IMR-90 (cell line): ENCODE results near the gene FLT3LG. TPM values are rescaled to one million over a fixed set of nuclear protein-coding genes. Genes with fewer than 3 reads are reported as not detected.

Experiments
- ATAC-seq: fragments of 200-7000 bp; cut with Tn5 transposase; 2 replicates; pipeline ENCODE4 v1.9.1; 2020; ENCODE audit warnings: low read depth, mild to moderate bottlenecking, moderate library complexity
- BruUV-seq: library from RNA; stranded (reverse); fragments of 400-500 nt; replicated peaks from 2 replicates; lab custom pipeline; 2021; lab: Mats Ljungman, UMichigan
- CTCF ChIA-PET: fragments of 300-600 bp; formaldehyde crosslinking; extraction: SDS; loops from one replicate; lab custom pipeline; 2021; ENCODE audit warnings: antibody characterized with exemption; lab: Yijun Ruan, JAX
- POLR2A ChIA-PET: fragments of 300-600 bp; sonication (Branson Sonifier 250); formaldehyde crosslinking; loops from one replicate; lab custom pipeline; 2022; ENCODE audit warnings: antibody characterized with exemption; ENCODE audit not compliant: unreplicated experiment; lab: Charles Lee
- DNase-seq: peaks from one replicate; pipeline ENCODE4 v3.0.0; 2013
- H2AFZ ChIP-seq: replicated peaks from 2 replicates; pipeline ENCODE3; 2013; ENCODE audit warnings: low read length, mild to moderate bottlenecking; ENCODE audit not compliant: poor library complexity
- H2AK5ac ChIP-seq: 2 replicates; pipeline ENCODE4 v1.6.1; 2013; ENCODE audit warnings: low read depth, low read length, inconsistent platforms
- H2AK9ac ChIP-seq: replicated peaks from 2 replicates; pipeline ENCODE3; 2013; ENCODE audit warnings: mild to moderate bottlenecking, low read depth, low read length, moderate library complexity; ENCODE audit not compliant: poor library complexity
- H2BK120ac ChIP-seq: 2 replicates; pipeline ENCODE4 v1.6.1; 2013; ENCODE audit warnings: low read depth, low read length, inconsistent platforms
- H2BK15ac ChIP-seq: 3 replicates; pipeline ENCODE4 v1.6.1; 2013; ENCODE audit warnings: low read depth, low read length, inconsistent platforms
- H2BK20ac ChIP-seq: 2 replicates; pipeline ENCODE4 v1.6.1; 2013; ENCODE audit warnings: low read depth, mild to moderate bottlenecking, inconsistent platforms, low read length, moderate library complexity
- H2BK5ac ChIP-seq: 2 replicates; pipeline ENCODE4 v1.6.1; 2013; ENCODE audit warnings: mild to moderate bottlenecking, low read depth, low read length, inconsistent platforms; ENCODE audit not compliant: poor library complexity, severe bottlenecking
- H3K14ac ChIP-seq: replicated peaks from 2 replicates; pipeline ENCODE4 v1.6.1; 2013; ENCODE audit warnings: low read depth, low read length, inconsistent platforms
- H3K18ac ChIP-seq: 2 replicates; pipeline ENCODE4 v1.6.1; 2013; ENCODE audit warnings: low read depth, low read length, control low read depth
- H3K23ac ChIP-seq: 2 replicates; pipeline ENCODE4 v1.6.1; 2013; ENCODE audit warnings: low read depth, low read length, inconsistent platforms
- H3K27ac ChIP-seq: 2 replicates; pipeline ENCODE4 v1.5.1; 2013; ENCODE audit warnings: mild to moderate bottlenecking, control low read depth, low read length; ENCODE audit not compliant: insufficient read depth
- H3K27me3 ChIP-seq: 2 replicates; pipeline ENCODE4 v1.6.1; 2013; ENCODE audit warnings: low read length; ENCODE audit not compliant: control insufficient read depth, insufficient read depth
- H3K36me3 ChIP-seq: 2 replicates; pipeline ENCODE4 v1.6.1; 2013; ENCODE audit warnings: low read length, mixed read lengths; ENCODE audit not compliant: control insufficient read depth, insufficient read depth
- H3K4ac ChIP-seq: 2 replicates; pipeline ENCODE4 v1.6.1; 2013; ENCODE audit warnings: low read depth, low read length, inconsistent platforms
- H3K4me1 ChIP-seq: 2 replicates; pipeline ENCODE4 v1.6.1; 2013; ENCODE audit warnings: low read length, mixed read lengths; ENCODE audit not compliant: control insufficient read depth, insufficient read depth
- H3K4me2 ChIP-seq: 2 replicates; pipeline ENCODE4 v1.6.1; 2013; ENCODE audit warnings: low read depth, mild to moderate bottlenecking, control low read depth, low read length, moderate library complexity
- H3K4me3 ChIP-seq: 2 replicates; pipeline ENCODE4 v1.5.1; 2013; ENCODE audit warnings: low read depth, mild to moderate bottlenecking, control low read depth, low read length, moderate library complexity; ENCODE audit not compliant: insufficient read depth
- H3K56ac ChIP-seq: 2 replicates; pipeline ENCODE4 v1.6.1; 2013; ENCODE audit warnings: low read length, inconsistent platforms; ENCODE audit not compliant: insufficient read depth; ENCODE audit errors: extremely low read depth
- H3K79me1 ChIP-seq, 2 experiments: 2 replicates each; pipeline ENCODE4 v1.6.1; 2013; ENCODE audit warnings: low read length in 2 of 2, inconsistent platforms in 1 of 2, low read depth in 1 of 2
- H3K9ac ChIP-seq: 2 replicates; pipeline ENCODE4 v1.6.1; 2013; ENCODE audit warnings: low read depth, low read length, control low read depth
- H3K9me1 ChIP-seq: 2 replicates; pipeline ENCODE4 v1.6.1; 2013; ENCODE audit warnings: low read length, inconsistent platforms; ENCODE audit not compliant: insufficient read depth
- H3K9me3 ChIP-seq: 2 replicates; pipeline ENCODE4 v1.6.1; 2013; ENCODE audit warnings: low read length; ENCODE audit not compliant: control insufficient read depth, insufficient read depth
- H4K20me1 ChIP-seq: 2 replicates; pipeline ENCODE4 v1.6.1; 2013; ENCODE audit warnings: low read length, inconsistent platforms; ENCODE audit not compliant: insufficient read depth
- H4K5ac ChIP-seq: 2 replicates; pipeline ENCODE4 v1.6.1; 2013; ENCODE audit warnings: mild to moderate bottlenecking, low read depth, low read length, control low read depth
- H4K8ac ChIP-seq, 2 experiments: 2 replicates each; pipeline ENCODE4 v1.6.1; 2013; ENCODE audit warnings: low read depth in 2 of 2, low read length in 2 of 2, control low read depth in 1 of 2, inconsistent platforms in 1 of 2
- H4K91ac ChIP-seq: 2 replicates; pipeline ENCODE4 v1.6.1; 2013; ENCODE audit warnings: low read depth, low read length, inconsistent platforms; ENCODE audit not compliant: insufficient read depth
- BHLHE40 ChIP-seq: fragments of 150-350 bp; IDR thresholded peaks from 2 replicates; pipeline ENCODE4 v1.6.1; 2016; ENCODE audit warnings: mild to moderate bottlenecking, low read depth, low read length
- CEBPB ChIP-seq: IDR thresholded peaks from 2 replicates; pipeline ENCODE4 v1.6.1; 2012; ENCODE audit warnings: low read depth, low read length, improper control_type of control experiment
- CHD1 ChIP-seq: IDR thresholded peaks from 2 replicates; pipeline ENCODE4 v1.6.1; 2012; ENCODE audit warnings: low read depth, low read length, improper control_type of control experiment
- FOS ChIP-seq: fragments of 150-350 bp; IDR thresholded peaks from 2 replicates; pipeline ENCODE4 v1.6.1; 2016; ENCODE audit warnings: low read depth, low read length
- MAFK ChIP-seq: IDR thresholded peaks from 2 replicates; pipeline ENCODE4 v1.6.1; 2012; ENCODE audit warnings: low read depth, low read length, improper control_type of control experiment
- MAZ ChIP-seq: IDR thresholded peaks from 2 replicates; pipeline ENCODE4 v1.6.1; 2012; ENCODE audit warnings: low read depth, mild to moderate bottlenecking, low read length, improper control_type of control experiment, moderate library complexity, borderline replicate concordance
- MXI1 ChIP-seq: IDR thresholded peaks from 2 replicates; pipeline ENCODE4 v1.6.1; 2012; ENCODE audit warnings: low read depth, mild to moderate bottlenecking, low read length, moderate library complexity, borderline replicate concordance
- NFE2L2 ChIP-seq: fragments of 150-350 bp; IDR thresholded peaks from 2 replicates; pipeline ENCODE4 v1.6.1; 2016; ENCODE audit warnings: low read depth, mild to moderate bottlenecking, low read length
- POLR2A ChIP-seq: IDR thresholded peaks from 2 replicates; pipeline ENCODE4 v1.6.1; 2012; ENCODE audit warnings: mild to moderate bottlenecking, low read depth, low read length
- RAD21 ChIP-seq: IDR thresholded peaks from 2 replicates; pipeline ENCODE4 v1.6.1; 2012; ENCODE audit warnings: low read length, improper control_type of control experiment
- RCOR1 ChIP-seq: IDR thresholded peaks from 2 replicates; pipeline ENCODE4 v1.6.1; 2012; ENCODE audit warnings: mild to moderate bottlenecking, low read length, improper control_type of control experiment; ENCODE audit not compliant: insufficient replicate concordance
- RFX5 ChIP-seq: IDR thresholded peaks from 2 replicates; pipeline ENCODE4 v1.8.0; 2012; ENCODE audit warnings: low read depth, mild to moderate bottlenecking, low read length, moderate library complexity
- SMC3 ChIP-seq: fragments of 150-350 bp; IDR thresholded peaks from 2 replicates; pipeline ENCODE4 v1.6.1; 2016; ENCODE audit warnings: low read depth, mild to moderate bottlenecking, antibody characterized with exemption, low read length, moderate library complexity
- WGBS, 2 experiments: methylation state at CpG; one replicate each; pipeline versions ENCODE4 v1.1.5 to v1.1.7; 2013; ENCODE audit warnings: missing lambda C conversion rate in 2 of 2; ENCODE audit not compliant: insufficient read length in 1 of 2; ENCODE audit errors: extremely low coverage in 2 of 2; 5-methylcytosine and 5-hydroxymethylcytosine counted together
- dilution Hi-C: fragments of 300-500 bp; cut with HindIII; formaldehyde crosslinking; loops from one replicate; pipeline ENCODE4 v1.14.3; 2018; ENCODE audit warnings: low sequenced_read_pairs; ENCODE audit not compliant: unreplicated experiment
- in situ Hi-C: fragments of 300-500 bp; cut with MboI; formaldehyde crosslinking; loops from 3 replicates; pipeline ENCODE4 v1.14.3; 2019; ENCODE audit warnings: low sequenced_read_pairs, inconsistent platforms, mixed read lengths
- intact Hi-C: fragments of 100-400 bp; cut with micrococcal nuclease; formaldehyde crosslinking; loops from 2 replicates; pipeline ENCODE4 v1.10.0; 2022
- polyA plus RNA-seq, 3 experiments: library from polyadenylated mRNA; depleted of rRNA; stranded (reverse); fragments of >200 nt; gene quantifications; 2 replicates each; pipeline ENCODE4 v1.2.3, GENCODE V29; 2012; ENCODE audit warnings: low replicate concordance in 1 of 3
- total RNA-seq: library from RNA; depleted of rRNA; stranded (reverse); fragments of >200 nt; gene quantifications from 2 replicates; pipeline ENCODE4 v1.2.3, GENCODE V29; 2012
- TF ChIP-seq, protein P1 (sequence below): conservative IDR thresholded peaks from 2 replicates; pipeline ENCODE4 v1.5.1; 2012; ENCODE audit warnings: mild to moderate bottlenecking, low read depth, low read length, improper control_type of control experiment
- TF ChIP-seq, protein P2 (sequence below): fragments of 150-350 bp; IDR thresholded peaks from 2 replicates; pipeline ENCODE4 v1.6.1; 2017; ENCODE audit warnings: mild to moderate bottlenecking, antibody characterized with exemption, low read length, low read depth
- TF ChIP-seq, protein P3 (sequence below): fragments of 150-350 bp; IDR thresholded peaks from 2 replicates; pipeline ENCODE4 v1.6.1; 2016; ENCODE audit warnings: low read depth, mild to moderate bottlenecking, low read length, moderate library complexity, borderline replicate concordance

The FLT3LG gene
- total and polyA plus RNA-seq, 2 of the 4 experiments (the other 2 are of a cell fraction), result 0.90 to 8.3 TPM

DNA sequence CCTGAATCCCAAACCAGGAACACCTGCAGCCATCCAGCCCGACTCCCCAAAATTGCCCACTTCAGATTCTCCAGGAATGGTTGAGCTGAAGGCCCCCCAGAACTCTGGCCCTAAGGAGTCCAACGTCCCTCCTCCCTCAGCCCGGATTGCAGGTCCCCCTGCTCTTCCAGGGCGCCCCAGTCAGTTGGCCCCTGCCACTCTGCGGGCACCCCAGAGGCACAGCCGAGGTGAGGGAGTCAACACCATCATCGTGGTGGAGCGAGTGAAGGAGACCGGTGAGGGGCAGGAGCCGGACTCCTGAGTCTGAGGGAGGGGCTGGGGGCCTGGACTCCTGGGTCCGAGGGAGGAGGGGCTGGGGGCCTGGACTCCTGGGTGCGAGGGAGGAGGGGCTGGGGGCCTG, 46.7 kb upstream of the FLT3LG start:
- Histone ChIP-seq H3K14ac (no peak overlapping the region), H3K36me3 (no peaks in the 10 kb centered on the region), H2AK5ac (no peak overlapping the region), H2AK9ac (no peak overlapping the region), H2BK120ac (no peak overlapping the region), H4K8ac (no peak overlapping the region), H3K27ac (no peak overlapping the region), H3K4me2 (no peak overlapping the region), H3K9me1 (no peaks in the 10 kb centered on the region), H3K79me1 (no peaks in the 10 kb centered on the region), H3K18ac (no peak overlapping the region), H2BK15ac (no peak overlapping the region), H3K4me3 (no peak overlapping the region), H3K4ac (no peak overlapping the region), H3K23ac (no peak overlapping the region), H4K5ac (no peak overlapping the region), H4K91ac (no peak overlapping the region), H2BK20ac (no peak overlapping the region), H3K56ac (no peak overlapping the region), H4K20me1 (no peaks in the 10 kb centered on the region), H3K9ac (no peak overlapping the region), H3K9me3 (peaks cover 10% of the 10 kb centered on the region), H2AFZ (peak overlapping the region; percentile 63), H3K27me3 (peaks cover 94% of the 10 kb centered on the region), H3K4me1 (peaks cover 2% of the 10 kb centered on the region; the same call in 1 of the 2 replicates), H2BK5ac (no peak overlapping the region)
- BruUV-seq, result no TSS peak
- in situ Hi-C loops, result no loop called here
- TF ChIP-seq CHD1 (no peak), MXI1 (no peak), BHLHE40 (no peak), FOS (no peak), CEBPB (no peak), RCOR1 (no peak), MAFK (no peak), MAZ (no peak), POLR2A (no peak), NFE2L2 (no peak), RFX5 (no peak), SMC3 (no peak), RAD21 (no peak)
- TF ChIP-seq, protein P1, sequence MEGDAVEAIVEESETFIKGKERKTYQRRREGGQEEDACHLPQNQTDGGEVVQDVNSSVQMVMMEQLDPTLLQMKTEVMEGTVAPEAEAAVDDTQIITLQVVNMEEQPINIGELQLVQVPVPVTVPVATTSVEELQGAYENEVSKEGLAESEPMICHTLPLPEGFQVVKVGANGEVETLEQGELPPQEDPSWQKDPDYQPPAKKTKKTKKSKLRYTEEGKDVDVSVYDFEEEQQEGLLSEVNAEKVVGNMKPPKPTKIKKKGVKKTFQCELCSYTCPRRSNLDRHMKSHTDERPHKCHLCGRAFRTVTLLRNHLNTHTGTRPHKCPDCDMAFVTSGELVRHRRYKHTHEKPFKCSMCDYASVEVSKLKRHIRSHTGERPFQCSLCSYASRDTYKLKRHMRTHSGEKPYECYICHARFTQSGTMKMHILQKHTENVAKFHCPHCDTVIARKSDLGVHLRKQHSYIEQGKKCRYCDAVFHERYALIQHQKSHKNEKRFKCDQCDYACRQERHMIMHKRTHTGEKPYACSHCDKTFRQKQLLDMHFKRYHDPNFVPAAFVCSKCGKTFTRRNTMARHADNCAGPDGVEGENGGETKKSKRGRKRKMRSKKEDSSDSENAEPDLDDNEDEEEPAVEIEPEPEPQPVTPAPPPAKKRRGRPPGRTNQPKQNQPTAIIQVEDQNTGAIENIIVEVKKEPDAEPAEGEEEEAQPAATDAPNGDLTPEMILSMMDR, result no peak
- TF ChIP-seq, protein P2, sequence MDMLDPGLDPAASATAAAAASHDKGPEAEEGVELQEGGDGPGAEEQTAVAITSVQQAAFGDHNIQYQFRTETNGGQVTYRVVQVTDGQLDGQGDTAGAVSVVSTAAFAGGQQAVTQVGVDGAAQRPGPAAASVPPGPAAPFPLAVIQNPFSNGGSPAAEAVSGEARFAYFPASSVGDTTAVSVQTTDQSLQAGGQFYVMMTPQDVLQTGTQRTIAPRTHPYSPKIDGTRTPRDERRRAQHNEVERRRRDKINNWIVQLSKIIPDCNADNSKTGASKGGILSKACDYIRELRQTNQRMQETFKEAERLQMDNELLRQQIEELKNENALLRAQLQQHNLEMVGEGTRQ, result no peak
- TF ChIP-seq, protein P3, sequence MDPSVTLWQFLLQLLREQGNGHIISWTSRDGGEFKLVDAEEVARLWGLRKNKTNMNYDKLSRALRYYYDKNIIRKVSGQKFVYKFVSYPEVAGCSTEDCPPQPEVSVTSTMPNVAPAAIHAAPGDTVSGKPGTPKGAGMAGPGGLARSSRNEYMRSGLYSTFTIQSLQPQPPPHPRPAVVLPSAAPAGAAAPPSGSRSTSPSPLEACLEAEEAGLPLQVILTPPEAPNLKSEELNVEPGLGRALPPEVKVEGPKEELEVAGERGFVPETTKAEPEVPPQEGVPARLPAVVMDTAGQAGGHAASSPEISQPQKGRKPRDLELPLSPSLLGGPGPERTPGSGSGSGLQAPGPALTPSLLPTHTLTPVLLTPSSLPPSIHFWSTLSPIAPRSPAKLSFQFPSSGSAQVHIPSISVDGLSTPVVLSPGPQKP, result no peak
- CTCF ChIA-PET, result no interaction called here
- DNase-seq (no peak), ATAC-seq (no peak)
- intact Hi-C loops, result no loop called here
- no CpG with 5 or more reads among the region's 12 CpGs for WGBS, 2 experiments
- POLR2A ChIA-PET, result no interaction called here
- dilution Hi-C loops, result no loop called here
